ENCODE results near the gene MOCS1.

- TF ChIP-seq ASH1L (IDR thresholded peaks at IDR 0.05; ENCODE audit: borderline replicate concordance, low read depth, partially characterized antibody) = no peak
- no peak for TF ChIP-seq NCOR1 (IDR thresholded peaks at IDR 0.05)
- no peak for TF ChIP-seq HMG20B (CRISPR knock-in tag; IDR thresholded peaks at IDR 0.05)
- no peak for TF ChIP-seq SRF (CRISPR knock-in tag; IDR thresholded peaks at IDR 0.05)
- TF ChIP-seq SMAD4 (CRISPR knock-in tag; conservative IDR thresholded peaks at IDR 0.05) = no peak
- no peak for TF ChIP-seq ATF3 (IDR thresholded peaks at IDR 0.05)
- no peak for TF ChIP-seq ATF3 (CRISPR knock-in tag; conservative IDR thresholded peaks at IDR 0.05)
- TF ChIP-seq SP1 (CRISPR knock-in tag; IDR thresholded peaks at IDR 0.05) = no peak
Observed at GRCh38 chr6:39962831-39963230, 28.6 kb upstream of the MOCS1 start.
